GM19351 (cell line): ENCODE results near the gene LASP1NB.
"Not testable (repeated sequence)": the region's sequence is repeated elsewhere in the genome, so short reads cannot be mapped to it uniquely, and the experiment has no call there.

Experiments used
- ATAC-seq: cut with Tn5 transposase; IDR thresholded peaks from one replicate; pipeline ENCODE4 v1.9.1; 2021; ENCODE audit warnings: mild to moderate bottlenecking, moderate library complexity; ENCODE audit not compliant: unreplicated experiment

The LASP1NB gene

GRCh38 chr17:38896346-38896954 is 29.0 kb upstream of the LASP1NB start:
- ATAC-seq, result no peak

GRCh38 chr17:38897176-38897575 is 28.2 kb upstream of the LASP1NB start:
- no peak for ATAC-seq

DNA sequence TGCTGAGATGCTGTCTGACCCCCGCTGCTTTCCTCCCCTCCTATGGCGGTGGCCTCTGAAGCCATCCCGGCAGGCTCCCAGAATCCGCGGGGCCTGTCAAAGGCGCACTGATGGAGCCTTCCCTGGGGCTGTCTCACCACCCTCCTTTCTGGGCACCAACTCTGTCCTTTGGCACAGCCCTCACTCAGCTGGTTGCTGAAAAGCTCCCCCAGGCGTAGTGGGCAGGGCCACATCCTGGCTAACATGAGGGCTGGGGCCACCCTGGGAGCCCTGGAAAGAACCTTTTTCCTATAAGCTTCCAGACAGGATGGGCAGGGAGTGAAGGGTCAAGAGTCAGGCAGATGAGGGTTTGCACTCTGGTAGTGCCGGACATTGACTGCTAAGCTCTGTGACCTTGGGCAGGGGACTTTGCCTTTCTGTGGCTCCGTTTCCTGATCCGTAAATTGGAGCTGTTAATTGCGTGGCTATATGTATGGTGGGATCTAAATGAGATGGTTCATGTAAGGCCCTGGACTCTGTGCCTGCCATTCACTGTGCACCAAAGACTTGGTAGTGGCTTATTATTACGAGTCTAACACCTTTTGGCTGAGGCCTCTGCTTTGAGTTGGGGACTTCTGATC is 27.6 kb upstream of the LASP1NB start:
- no peak for ATAC-seq

DNA sequence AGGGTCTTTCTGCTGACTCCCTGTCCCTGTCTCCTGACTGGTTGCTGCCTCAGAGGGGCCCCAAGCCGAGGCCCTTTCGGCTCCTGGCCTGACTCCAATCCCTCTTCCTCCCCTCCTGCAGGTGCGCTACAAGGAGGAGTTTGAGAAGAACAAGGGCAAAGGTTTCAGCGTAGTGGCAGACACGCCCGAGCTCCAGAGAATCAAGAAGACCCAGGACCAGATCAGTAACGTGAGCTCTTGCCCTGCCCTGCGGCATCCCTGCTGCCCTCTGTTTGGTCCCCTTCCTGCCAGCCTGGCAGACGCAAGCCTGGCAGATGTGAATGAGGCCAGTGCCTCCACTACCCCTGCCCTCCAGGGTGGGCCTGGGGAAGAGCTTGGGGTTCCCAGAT is 27.1 kb upstream of the LASP1NB start:
- ATAC-seq, result peak; percentile 3

DNA sequence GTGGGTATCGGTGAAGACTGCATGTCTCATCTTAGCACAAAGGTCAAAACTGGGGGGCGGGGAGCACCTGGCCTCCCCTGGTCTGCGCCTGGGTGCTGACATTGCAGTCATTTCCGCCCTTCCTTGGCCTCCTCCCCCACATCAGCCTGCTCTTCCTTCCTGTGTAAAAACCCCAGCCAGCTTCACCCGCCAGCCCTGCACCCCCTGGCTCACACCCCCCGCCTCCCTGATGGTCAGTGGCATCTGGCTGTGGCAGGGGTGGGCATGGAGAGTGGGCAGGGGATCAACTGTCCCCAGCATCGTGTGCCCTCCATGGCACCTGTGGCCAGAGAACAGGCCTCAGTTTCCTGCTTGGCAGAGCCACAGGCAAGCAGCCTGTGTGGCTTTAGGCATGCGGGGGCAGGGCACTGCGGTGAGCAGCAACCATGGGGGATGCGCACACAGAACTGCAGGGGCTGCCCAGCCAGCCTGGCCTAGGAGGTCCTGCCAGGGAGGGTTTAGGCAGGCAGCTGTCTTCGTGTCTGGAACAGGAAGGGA is 26.5 kb upstream of the LASP1NB start:
- ATAC-seq, result peak; percentile 84

GRCh38 chr17:38899421-38899820 is 26.0 kb upstream of the LASP1NB start:
- ATAC-seq, result no peak

DNA sequence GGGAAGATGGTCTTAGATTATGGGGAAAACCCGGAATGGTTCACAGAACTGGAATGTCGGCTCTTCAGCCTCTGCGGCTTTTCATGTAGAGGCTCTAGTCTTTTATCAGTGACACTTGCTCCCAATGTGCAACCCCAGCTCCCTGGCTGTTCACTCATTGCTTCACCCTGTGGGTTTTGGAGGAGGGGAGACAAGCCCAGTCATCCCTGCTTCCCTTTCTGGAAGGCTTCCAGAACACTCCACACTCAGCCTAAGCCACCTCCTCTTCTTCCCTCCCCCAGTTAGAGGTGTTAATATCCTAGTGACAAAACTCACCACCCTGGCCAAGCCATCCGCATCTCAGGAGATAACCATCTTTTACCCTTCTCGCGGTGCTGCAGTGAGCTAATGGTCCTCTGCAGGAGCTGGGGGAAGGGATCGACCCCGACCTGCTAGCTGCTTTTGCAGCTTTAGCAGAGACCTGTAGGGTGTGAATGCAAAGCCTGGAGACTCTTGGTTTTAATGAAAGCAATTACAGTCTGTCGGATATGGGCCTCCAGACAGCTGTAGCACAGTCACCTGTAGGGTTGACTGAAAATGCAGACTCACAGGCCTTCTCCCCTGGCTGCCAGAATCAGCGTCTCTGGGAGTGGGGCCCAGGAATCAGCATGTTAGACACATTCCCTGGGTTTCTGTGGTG is 24.3 kb upstream of the LASP1NB start:
- ATAC-seq, result no peak

GRCh38 chr17:38903404-38903803 is 22.0 kb upstream of the LASP1NB start:
- no peak for ATAC-seq

- no peak for ATAC-seq
Observed at GRCh38 chr17:38904892-38905291, 20.5 kb upstream of the LASP1NB start.

GRCh38 chr17:38905375-38905774 is 20.0 kb upstream of the LASP1NB start:
- no peak for ATAC-seq

GRCh38 chr17:38906460-38907228 is 18.8 kb upstream of the LASP1NB start:
- no peak for ATAC-seq

DNA sequence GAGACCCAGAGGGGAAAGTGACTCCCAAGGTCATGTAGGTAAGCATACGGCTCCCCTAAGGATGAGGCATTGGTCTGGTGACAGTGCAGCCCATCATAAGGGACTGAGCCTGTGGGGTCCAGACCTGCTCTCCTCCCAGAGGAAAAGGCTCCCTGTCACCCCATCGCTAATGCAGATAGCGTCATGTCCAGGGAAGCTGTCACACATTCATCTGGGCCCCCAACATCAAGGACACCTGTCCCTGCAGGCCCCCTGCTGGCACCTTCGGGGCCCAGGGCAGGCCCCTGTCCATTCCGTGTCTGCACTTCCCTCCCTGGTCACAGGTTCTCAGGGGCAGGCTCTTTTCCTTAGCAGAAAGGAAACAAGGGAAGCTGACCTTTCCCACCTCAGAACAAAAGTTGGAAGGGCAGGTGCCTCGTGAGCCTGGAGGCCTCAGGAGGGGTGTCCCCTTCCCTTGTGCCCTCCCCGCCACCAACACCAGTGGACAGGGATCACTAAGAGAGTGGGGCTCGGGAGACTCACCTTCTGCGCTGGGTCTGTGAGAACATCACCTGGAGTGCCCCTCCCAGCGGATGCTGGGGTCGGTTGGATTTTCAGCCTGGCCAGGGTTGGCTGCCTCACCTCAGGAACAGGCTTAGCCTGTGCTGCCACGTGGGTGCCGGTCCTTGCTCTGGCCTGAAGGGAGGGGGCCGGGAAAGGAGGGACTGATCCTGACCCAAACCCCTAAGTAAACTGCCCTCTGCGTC is 17.3 kb upstream of the LASP1NB start:
- no peak for ATAC-seq

GRCh38 chr17:38908676-38909181 is 16.7 kb upstream of the LASP1NB start:
- no peak for ATAC-seq

DNA sequence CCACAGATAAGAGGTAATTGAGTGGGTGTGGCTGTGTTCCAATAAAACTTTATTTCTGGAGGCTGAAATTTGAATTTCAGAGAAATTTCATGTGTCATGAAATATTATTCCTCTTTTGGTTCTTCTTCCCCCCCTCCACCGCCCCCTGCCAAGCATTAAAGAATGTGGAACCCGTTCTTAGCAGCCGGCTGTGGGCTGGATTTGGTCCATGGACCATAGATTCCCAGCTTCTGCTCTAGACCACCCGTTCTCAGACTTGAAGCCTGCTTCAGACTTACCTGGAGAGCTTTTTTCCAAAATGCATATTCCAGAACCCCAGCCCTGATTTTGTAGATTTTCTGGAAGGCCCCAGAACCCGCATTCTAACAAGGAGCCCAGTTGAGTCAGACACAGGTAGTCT is 15.1 kb upstream of the LASP1NB start:
- ATAC-seq, result no peak

DNA sequence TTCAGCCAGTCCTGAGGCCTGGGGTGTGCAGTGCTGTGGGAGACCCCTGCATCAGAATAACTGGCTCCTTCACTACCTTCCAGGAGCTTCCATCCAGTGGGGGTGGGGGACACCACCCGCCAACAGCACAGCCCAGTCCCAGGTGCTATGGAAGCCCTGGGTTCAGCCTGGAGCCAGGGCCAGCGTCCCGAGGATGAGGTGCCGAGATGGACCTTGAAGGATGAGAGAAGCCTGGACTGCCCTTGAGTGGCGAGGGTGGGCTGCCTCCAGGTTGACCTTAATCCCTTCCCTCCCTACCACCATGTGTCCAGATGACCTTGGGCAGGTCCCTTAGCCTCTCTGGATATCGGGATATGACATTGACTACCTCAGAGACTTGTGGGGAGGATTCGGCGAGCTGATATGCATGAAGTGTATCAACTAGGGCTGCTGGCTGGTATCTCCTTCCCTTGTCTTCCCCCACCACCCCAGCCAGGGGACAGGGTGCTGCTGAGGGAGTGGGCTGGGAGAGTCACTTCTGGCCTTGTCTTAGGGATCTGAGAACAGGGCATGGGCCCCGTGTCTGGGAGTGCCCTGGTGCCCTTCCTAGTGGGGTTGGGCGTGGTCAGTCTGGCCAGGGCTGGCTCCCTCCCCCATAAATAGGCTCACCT is 14.2 kb upstream of the LASP1NB start:
- ATAC-seq, result no peak

DNA sequence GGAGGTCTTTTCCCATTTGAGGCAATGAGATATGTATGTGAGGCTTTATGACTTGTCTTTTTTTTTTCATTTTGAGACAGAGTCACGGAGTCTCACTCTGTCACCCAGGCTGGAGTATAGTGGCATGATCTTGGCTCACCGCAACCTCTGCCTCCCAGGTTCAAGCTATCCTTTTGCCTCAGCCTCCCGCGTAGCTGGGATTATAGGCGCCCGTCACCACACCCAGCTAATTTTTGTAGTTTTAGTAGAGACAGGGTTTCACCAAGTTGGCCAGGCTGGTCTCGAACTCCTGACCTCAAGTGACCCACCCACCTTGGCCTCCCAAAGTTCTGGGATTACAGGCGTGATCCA is 13.7 kb upstream of the LASP1NB start:
- not testable (repeated sequence) for ATAC-seq

DNA sequence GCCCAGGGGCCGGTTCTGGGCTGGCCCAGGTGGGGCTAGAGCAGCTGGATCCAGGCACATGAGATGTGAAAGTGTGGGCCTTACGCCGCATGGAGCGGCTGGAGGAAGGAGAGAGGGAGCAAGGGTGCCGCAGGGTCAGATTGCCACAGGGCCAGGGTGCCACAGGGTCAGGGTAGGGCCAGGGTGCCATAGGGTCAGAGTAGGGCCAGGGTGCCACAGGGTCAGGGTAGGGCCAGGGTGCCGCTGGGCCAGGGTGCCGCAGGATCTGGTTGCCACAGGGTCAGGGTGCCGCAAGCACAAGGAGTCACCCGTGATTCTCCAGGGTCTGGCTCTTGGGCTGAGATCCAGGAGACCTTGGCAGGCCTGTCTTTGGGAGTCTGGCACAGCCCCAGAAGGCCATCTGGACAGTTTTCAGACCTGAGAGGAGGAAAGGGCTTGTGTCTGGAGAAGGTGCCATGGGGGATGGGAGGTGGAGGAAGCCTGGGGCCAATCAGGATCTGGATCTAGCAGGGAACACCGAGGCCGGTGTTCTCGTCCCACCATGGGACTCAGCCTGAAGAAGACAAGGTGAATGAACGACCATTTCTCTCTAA is 13.1 kb upstream of the LASP1NB start:
- no peak for ATAC-seq

GRCh38 chr17:38914741-38915638 is 10.4 kb upstream of the LASP1NB start:
- ATAC-seq, result no peak

GRCh38 chr17:38915639-38915995 is 9.8 kb upstream of the LASP1NB start:
- no peak for ATAC-seq
